GM12878 (cell line): Measurements from ENCODE around the gene FABP2. TPM values are rescaled to one million over a fixed set of nuclear protein-coding genes. Genes with fewer than 3 reads are reported as not detected.

Experiments used
- ATAC-seq: fragments of 200-7000 bp; cut with Tn5 transposase; 3 replicates; pipeline ENCODE4 v1.9.1; 2020; ENCODE audit warnings: mild to moderate bottlenecking, moderate library complexity
- BruUV-seq: library from RNA; stranded (reverse); fragments of 400-500 nt; replicated peaks from 2 replicates; lab custom pipeline; 2021; lab: Mats Ljungman, UMichigan
- CTCF ChIA-PET: fragments of 300-600 bp; sonication (Branson Sonifier 250); formaldehyde crosslinking; extraction: SDS; loops from one replicate; lab custom pipeline; 2021; ENCODE audit warnings: inconsistent platforms; lab: Yijun Ruan, JAX
- POLR2A ChIA-PET: fragments of 350-600 bp; formaldehyde crosslinking; extraction: SDS; loops from one replicate; lab custom pipeline; 2021; ENCODE audit warnings: inconsistent platforms; lab: Charles Lee
- RAD21 ChIA-PET: fragments of 300-600 bp; sonication (Branson Sonifier 250); formaldehyde crosslinking; loops from one replicate; lab custom pipeline; 2023; ENCODE audit warnings: antibody characterized with exemption; ENCODE audit not compliant: unreplicated experiment; lab: Charles Lee
- SMC1A ChIA-PET: fragments of 300-600 bp; sonication (Branson Sonifier 250); formaldehyde crosslinking; loops from one replicate; lab custom pipeline; 2023; ENCODE audit not compliant: unreplicated experiment, uncharacterized antibody; lab: Charles Lee
- DNase-seq: peaks from one replicate; pipeline ENCODE4 v3.0.0-alpha.2; 2011; ENCODE audit warnings: low read depth, low spot score
- FAIRE-seq: peaks from 3 replicates; lab custom pipeline; 2011; peaks lifted over from hg19 to GRCh38; lab: Jason Lieb, UNC
- H2AFZ ChIP-seq: 2 replicates; pipeline ENCODE4 v1.6.0; 2011; ENCODE audit warnings: low read depth, low read length, control low read depth; ENCODE audit not compliant: control insufficient read depth
- H3K27ac ChIP-seq: 2 replicates; pipeline ENCODE4 v1.5.1; 2011; ENCODE audit warnings: control low read depth; ENCODE audit not compliant: control insufficient read depth, insufficient read depth
- H3K27me3 ChIP-seq, 2 experiments: replicated peaks in 1 of 2; 2 replicates each; pipeline versions ENCODE4 v1.6.0 to v1.6.1; 2011; ENCODE audit warnings: low read length in 1 of 2; ENCODE audit not compliant: control insufficient read depth in 2 of 2, insufficient read depth in 2 of 2
- H3K36me3 ChIP-seq, 2 experiments: 2 replicates each; pipeline ENCODE4 v1.5.1; 2011; ENCODE audit warnings: low read length in 1 of 2; ENCODE audit not compliant: control insufficient read depth in 2 of 2, insufficient read depth in 2 of 2
- H3K4me1 ChIP-seq: 2 replicates; pipeline ENCODE4 v1.6.1; 2011; ENCODE audit warnings: mild to moderate bottlenecking, low read length, moderate library complexity, mixed read lengths; ENCODE audit not compliant: control insufficient read depth, insufficient read depth
- H3K4me2 ChIP-seq: 2 replicates; pipeline ENCODE4 v1.6.0; 2011; ENCODE audit warnings: control low read depth; ENCODE audit not compliant: control insufficient read depth, insufficient read depth
- H3K4me3 ChIP-seq: fragments of 200-600 bp; sonication (generic); 2 replicates; pipeline ENCODE4 v1.5.1; 2016
- H3K79me2 ChIP-seq: 2 replicates; pipeline ENCODE4 v1.6.0; 2011; ENCODE audit warnings: low read length; ENCODE audit not compliant: control insufficient read depth, insufficient read depth
- H3K9ac ChIP-seq: 2 replicates; pipeline ENCODE4 v1.8.0; 2011; ENCODE audit warnings: low read length, control low read depth, mixed read lengths; ENCODE audit not compliant: control insufficient read depth, insufficient read depth
- H3K9me3 ChIP-seq: replicated peaks from 3 replicates; pipeline ENCODE4 v1.5.1; 2011; ENCODE audit warnings: mild to moderate bottlenecking, low read length; ENCODE audit not compliant: control insufficient read depth, insufficient read depth
- H4K20me1 ChIP-seq: 2 replicates; pipeline ENCODE4 v1.6.0; 2011; ENCODE audit not compliant: control insufficient read depth, insufficient read depth
- CHD2 ChIP-seq: IDR thresholded peaks from 2 replicates; pipeline ENCODE4 v1.6.1; 2011; ENCODE audit warnings: low read depth, low read length, improper control_type of control experiment, borderline replicate concordance
- SIN3A ChIP-seq: IDR thresholded peaks from 2 replicates; pipeline ENCODE4 v1.6.1; 2012; ENCODE audit warnings: low read depth, low read length, improper control_type of control experiment
- ZNF384 ChIP-seq: IDR thresholded peaks from 2 replicates; pipeline ENCODE4 v1.6.1; 2012; ENCODE audit warnings: low read depth, mild to moderate bottlenecking, low read length, improper control_type of control experiment, borderline replicate concordance
- WGBS: methylation state at CpG from one replicate; pipeline ENCODE4 v1.1.6; 2016; ENCODE audit warnings: low lambda C conversion rate; ENCODE audit not compliant: insufficient replicate concordance, insufficient coverage; ENCODE audit errors: missing lambda C conversion rate; 5-methylcytosine and 5-hydroxymethylcytosine counted together
- in situ Hi-C: fragments of 300-500 bp; cut with MboI; formaldehyde crosslinking; loops from 9 replicates; pipeline ENCODE4 v1.14.3; 2018; ENCODE audit warnings: mixed read lengths
- intact Hi-C: fragments of 100-400 bp; cut with micrococcal nuclease; formaldehyde crosslinking; loops from one replicate; pipeline ENCODE4 v1.14.2; 2022; ENCODE audit not compliant: unreplicated experiment
- polyA plus RNA-seq, 11 experiments: library from polyadenylated mRNA; depleted of rRNA in 4 of 11; unstranded in 6 of 11; stranded (reverse) in 5 of 11; fragments of >200 nt; fragmentation: Nextera tagmentation in 4 of 11; fragmentation: Illumina TruSeq in 1 of 11; extraction: Ambion mirVana in 4 of 11; extraction: Trizol in 1 of 11; gene quantifications; 1 replicate in 1 of 11; 2 replicates in 10 of 11; pipeline versions ENCODE4 v1.2.1 to v1.2.3, GENCODE V29; 2011 to 2016; ENCODE audit warnings: inconsistent platforms in 2 of 11, missing spikeins in 2 of 11, low read depth in 1 of 11
- total RNA-seq, 4 experiments: library from RNA; depleted of rRNA in 3 of 4; stranded (reverse); fragments of >200 nt in 3 of 4; fragmentation: Illumina TruSeq in 1 of 4; extraction: Trizol in 1 of 4; gene quantifications; 2 replicates each; pipeline versions ENCODE4 v1.2.1 to v1.2.3, GENCODE V29; 2013 to 2021
- TF ChIP-seq, protein P1 (sequence below): fragments of 450-650 bp; IDR thresholded peaks from 2 replicates; pipeline ENCODE4 v1.6.1; 2016; ENCODE audit warnings: mild to moderate bottlenecking
- TF ChIP-seq, protein P2 (sequence below): IDR thresholded peaks from 2 replicates; pipeline ENCODE4 v1.6.1; 2012; ENCODE audit warnings: low read depth, low read length, improper control_type of control experiment
- TF ChIP-seq, protein P3 (sequence below): fragments of 450-650 bp; conservative IDR thresholded peaks from 2 replicates; pipeline ENCODE4 v1.6.1; 2017; ENCODE audit warnings: mild to moderate bottlenecking, moderate library complexity

The FABP2 gene
- total and polyA plus RNA-seq, 10 of the 15 experiments (the other 5 are each of a cell fraction or from before 2014, with no cell fraction given): not detected

DNA sequence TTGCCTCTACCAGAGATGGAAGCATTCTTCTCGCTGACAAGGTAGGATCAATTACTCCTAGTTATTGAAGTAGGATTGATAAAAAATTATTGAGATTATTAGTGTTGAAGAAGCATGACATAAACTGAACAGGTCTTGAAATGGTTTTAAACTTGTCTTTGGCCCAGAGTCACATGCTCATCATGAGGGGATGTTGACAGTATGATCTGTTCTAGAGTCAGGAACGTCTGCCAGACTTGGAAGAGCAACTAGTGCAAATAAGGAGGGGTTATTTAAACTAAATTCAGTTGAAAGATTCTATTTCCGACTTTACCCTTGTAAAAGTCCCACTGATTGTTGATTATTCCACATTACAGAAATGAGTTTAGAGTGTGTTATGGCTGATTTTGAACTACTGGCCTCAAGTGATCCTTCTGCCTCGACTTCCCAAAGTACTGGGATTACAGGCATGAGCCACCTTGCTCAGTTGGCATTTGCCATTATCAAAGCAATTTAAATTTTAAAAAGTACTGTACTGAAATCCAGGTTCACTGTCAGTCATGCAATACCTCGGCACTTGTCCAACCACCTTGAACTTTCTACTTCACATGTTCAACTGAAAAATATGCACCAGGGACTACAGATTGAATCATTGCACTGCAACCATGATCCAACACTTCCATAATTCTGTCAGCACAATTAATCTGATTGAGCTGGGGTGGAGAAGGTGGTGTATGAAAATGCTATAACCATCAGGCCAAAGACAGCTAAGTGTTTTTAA, 19.7 kb downstream of the FABP2 start:
- peak overlapping the region; percentile 62; the same call in 1 of the 2 replicates for H3K4me2 ChIP-seq
- H3K4me1 ChIP-seq: no peaks in the 10 kb centered on the region
- intact Hi-C loops: loop anchor here (5.0 kb wide), 2 partner anchors 150 to 750 kb away; no protein-coding TSS in a partner anchor
- SMC1A ChIA-PET: no interaction called here
- no TSS peak for BruUV-seq
- H2AFZ ChIP-seq: no peak overlapping the region
- no peak overlapping the region for H3K27ac ChIP-seq
- no peak for DNase-seq
- no peak overlapping the region for H3K9ac ChIP-seq
- H3K4me3 ChIP-seq: no peak overlapping the region
- TF ChIP-seq, protein P1, sequence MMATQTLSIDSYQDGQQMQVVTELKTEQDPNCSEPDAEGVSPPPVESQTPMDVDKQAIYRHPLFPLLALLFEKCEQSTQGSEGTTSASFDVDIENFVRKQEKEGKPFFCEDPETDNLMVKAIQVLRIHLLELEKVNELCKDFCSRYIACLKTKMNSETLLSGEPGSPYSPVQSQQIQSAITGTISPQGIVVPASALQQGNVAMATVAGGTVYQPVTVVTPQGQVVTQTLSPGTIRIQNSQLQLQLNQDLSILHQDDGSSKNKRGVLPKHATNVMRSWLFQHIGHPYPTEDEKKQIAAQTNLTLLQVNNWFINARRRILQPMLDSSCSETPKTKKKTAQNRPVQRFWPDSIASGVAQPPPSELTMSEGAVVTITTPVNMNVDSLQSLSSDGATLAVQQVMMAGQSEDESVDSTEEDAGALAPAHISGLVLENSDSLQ: no peak
- TF ChIP-seq, protein P2, sequence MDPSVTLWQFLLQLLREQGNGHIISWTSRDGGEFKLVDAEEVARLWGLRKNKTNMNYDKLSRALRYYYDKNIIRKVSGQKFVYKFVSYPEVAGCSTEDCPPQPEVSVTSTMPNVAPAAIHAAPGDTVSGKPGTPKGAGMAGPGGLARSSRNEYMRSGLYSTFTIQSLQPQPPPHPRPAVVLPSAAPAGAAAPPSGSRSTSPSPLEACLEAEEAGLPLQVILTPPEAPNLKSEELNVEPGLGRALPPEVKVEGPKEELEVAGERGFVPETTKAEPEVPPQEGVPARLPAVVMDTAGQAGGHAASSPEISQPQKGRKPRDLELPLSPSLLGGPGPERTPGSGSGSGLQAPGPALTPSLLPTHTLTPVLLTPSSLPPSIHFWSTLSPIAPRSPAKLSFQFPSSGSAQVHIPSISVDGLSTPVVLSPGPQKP: no peak
- TF ChIP-seq, protein P3, sequence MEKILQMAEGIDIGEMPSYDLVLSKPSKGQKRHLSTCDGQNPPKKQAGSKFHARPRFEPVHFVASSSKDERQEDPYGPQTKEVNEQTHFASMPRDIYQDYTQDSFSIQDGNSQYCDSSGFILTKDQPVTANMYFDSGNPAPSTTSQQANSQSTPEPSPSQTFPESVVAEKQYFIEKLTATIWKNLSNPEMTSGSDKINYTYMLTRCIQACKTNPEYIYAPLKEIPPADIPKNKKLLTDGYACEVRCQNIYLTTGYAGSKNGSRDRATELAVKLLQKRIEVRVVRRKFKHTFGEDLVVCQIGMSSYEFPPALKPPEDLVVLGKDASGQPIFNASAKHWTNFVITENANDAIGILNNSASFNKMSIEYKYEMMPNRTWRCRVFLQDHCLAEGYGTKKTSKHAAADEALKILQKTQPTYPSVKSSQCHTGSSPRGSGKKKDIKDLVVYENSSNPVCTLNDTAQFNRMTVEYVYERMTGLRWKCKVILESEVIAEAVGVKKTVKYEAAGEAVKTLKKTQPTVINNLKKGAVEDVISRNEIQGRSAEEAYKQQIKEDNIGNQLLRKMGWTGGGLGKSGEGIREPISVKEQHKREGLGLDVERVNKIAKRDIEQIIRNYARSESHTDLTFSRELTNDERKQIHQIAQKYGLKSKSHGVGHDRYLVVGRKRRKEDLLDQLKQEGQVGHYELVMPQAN: no peak
- TF ChIP-seq CHD2 (no peak), SIN3A (no peak), ZNF384 (no peak)
- WGBS: 81% methylated on average over 5 of the region's 5 CpGs
- POLR2A ChIA-PET: no interaction called here
- CTCF ChIA-PET: no interaction called here
- H3K79me2 ChIP-seq: peaks cover 26% of the 10 kb centered on the region
- RAD21 ChIA-PET: no interaction called here
- H4K20me1 ChIP-seq: no peaks in the 10 kb centered on the region
- no peaks in the 10 kb centered on the region for H3K9me3 ChIP-seq
- in situ Hi-C loops: loop anchor here (5.0 kb wide), 2 partner anchors 260 to 755 kb away; no protein-coding TSS in a partner anchor
- no peak for FAIRE-seq
- no peak for ATAC-seq
- no peaks in the 10 kb centered on the region for H3K27me3 ChIP-seq
- no peaks in the 10 kb centered on the region for H3K36me3 ChIP-seq
